Natural killer cell (primary cell): ENCODE results near the gene CARS1. TPM values are rescaled to one million over a fixed set of nuclear protein-coding genes. Genes with fewer than 3 reads are reported as not detected.

Experiments
- ATAC-seq, 3 donors: fragments of 150-1000 bp in 2 of 3; fragments of 200-7000 bp in 1 of 3; cut with Tn5 transposase; 1 replicate in 1 of 3; 2 replicates in 2 of 3; pipeline ENCODE4 v1.10.0; 2021; ENCODE audit warnings: mild to moderate bottlenecking in 2 of 3, moderate library complexity in 2 of 3
- DNase-seq, 2 donors: peaks; one replicate each; pipeline versions ENCODE4 v3.0.0 to v3.0.0-alpha.2; 2013 to 2021; ENCODE audit warnings: mixed read lengths in 1 of 2
- H3K27ac ChIP-seq: one replicate; pipeline ENCODE4 v1.5.1; 2013; ENCODE audit warnings: mild to moderate bottlenecking, low read length
- H3K27me3 ChIP-seq: one replicate; pipeline ENCODE4 v1.6.1; 2013; ENCODE audit warnings: low read length; ENCODE audit not compliant: control insufficient read depth, insufficient read depth
- H3K36me3 ChIP-seq: one replicate; pipeline ENCODE4 v1.6.1; 2013; ENCODE audit warnings: low read length; ENCODE audit not compliant: control insufficient read depth, insufficient read depth
- H3K4me1 ChIP-seq: one replicate; pipeline ENCODE4 v1.6.1; 2013; ENCODE audit warnings: low read length; ENCODE audit not compliant: control insufficient read depth, insufficient read depth
- H3K4me3 ChIP-seq: one replicate; pipeline ENCODE4 v1.5.1; 2013; ENCODE audit warnings: low read length
- H3K9me3 ChIP-seq: one replicate; pipeline ENCODE4 v1.6.1; 2013; ENCODE audit warnings: low read length; ENCODE audit not compliant: control insufficient read depth, insufficient read depth
- H3K27ac Mint-ChIP-seq, 2 donors: one replicate each; pipeline ENCODE4 v1.8.0; 2022; ENCODE audit warnings: mild to moderate bottlenecking in 2 of 2, mixed read lengths in 2 of 2, moderate library complexity in 1 of 2
- H3K27me3 Mint-ChIP-seq, 2 donors: one replicate each; pipeline ENCODE4 v1.8.0; 2022; ENCODE audit warnings: low read depth in 2 of 2, mixed read lengths in 2 of 2
- H3K36me3 Mint-ChIP-seq: one replicate; pipeline ENCODE4 v1.8.0; 2022; ENCODE audit warnings: mixed read lengths
- H3K4me1 Mint-ChIP-seq, 2 donors: one replicate each; pipeline ENCODE4 v1.8.0; 2022; ENCODE audit warnings: mixed read lengths in 2 of 2
- H3K4me3 Mint-ChIP-seq: one replicate; pipeline ENCODE4 v1.8.0; 2022; ENCODE audit warnings: mild to moderate bottlenecking, moderate library complexity, mixed read lengths
- H3K9me3 Mint-ChIP-seq, 2 donors: one replicate each; pipeline ENCODE4 v1.8.0; 2022; ENCODE audit warnings: mixed read lengths in 2 of 2
- WGBS: methylation state at CpG from one replicate; pipeline ENCODE4 v1.1.7; 2013; ENCODE audit warnings: missing lambda C conversion rate; ENCODE audit not compliant: insufficient coverage; 5-methylcytosine and 5-hydroxymethylcytosine counted together
- intact Hi-C: fragments of 100-400 bp; cut with micrococcal nuclease; formaldehyde crosslinking; loops from one replicate; pipeline ENCODE4 v1.14.2; 2022
- total RNA-seq, 4 donors: library from RNA; stranded (reverse); fragments of 120-200 nt in 1 of 4; gene quantifications; one replicate each; pipeline versions ENCODE4 v1.2.3 to v1.2.4, GENCODE V29; 2013 to 2022
- TF ChIP-seq, protein P1 (sequence below): fragments of 200-600 bp; IDR thresholded peaks from one replicate; pipeline ENCODE4 v1.8.0; 2022; ENCODE audit warnings: antibody characterized with exemption

Gene CARS1
- total RNA-seq, 3 donors from 2014 or later (not counting 1 experiment from before 2014, with no cell fraction given) = 47.9 to 51.3 (median 50.3) TPM

DNA sequence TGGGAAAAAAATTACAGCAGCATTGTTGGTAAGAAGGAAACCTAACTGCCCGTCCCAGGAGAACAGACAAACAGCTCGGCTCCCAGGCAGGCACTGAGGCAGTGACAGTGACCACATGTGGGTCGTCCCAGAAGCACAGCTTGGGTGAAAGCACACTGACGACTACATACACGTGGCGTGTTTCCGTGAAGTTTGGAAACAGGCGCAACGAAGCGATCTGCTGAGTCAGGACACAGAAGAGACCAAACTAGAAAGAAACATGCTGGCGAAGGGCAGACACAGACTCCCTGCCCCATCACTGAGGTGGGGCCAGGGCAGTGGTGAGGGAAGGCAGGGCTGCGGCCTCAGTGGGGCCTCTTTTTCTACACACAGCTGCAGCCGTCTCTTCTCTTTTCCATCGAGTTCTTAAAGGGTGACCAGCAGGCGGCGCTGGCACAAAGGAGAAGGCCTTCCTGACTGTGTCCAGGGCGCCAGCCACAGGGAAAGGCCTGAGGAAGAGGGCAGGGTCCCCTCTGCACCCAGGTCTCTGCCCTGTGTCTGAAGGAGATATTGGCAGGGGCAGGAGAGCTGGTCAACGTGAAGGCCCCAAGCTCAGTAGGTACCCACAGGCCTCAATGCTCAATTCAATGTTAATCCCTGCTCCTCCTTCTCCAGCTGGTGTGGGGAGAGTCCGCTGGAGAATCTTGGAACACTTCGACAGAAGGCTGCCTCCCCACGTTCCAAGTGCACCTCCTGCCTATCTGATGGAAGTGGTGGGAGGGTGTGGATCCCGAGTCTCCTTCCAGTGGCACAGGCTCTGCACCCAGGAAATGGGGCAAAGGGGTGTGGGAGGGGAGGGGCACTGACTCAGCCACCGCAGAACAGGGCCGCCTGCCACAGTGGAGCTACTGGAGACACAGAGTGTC lies 19.9 kb downstream of the CARS1 start:
- peak overlapping the region; percentile 53 to 77 for H3K27ac Mint-ChIP-seq
- ATAC-seq = peak; percentile 59 to 85 (median 74)
- H3K9me3 ChIP-seq = no peaks in the 10 kb centered on the region
- no peaks in the 10 kb centered on the region for H3K27me3 Mint-ChIP-seq
- H3K4me1 ChIP-seq = peaks cover 31% of the 10 kb centered on the region
- no peak overlapping the region for H3K4me3 ChIP-seq
- intact Hi-C loops = loop anchor here (1.0 to 2.0 kb wide), 2 partner anchors 54 to 180 kb away; no protein-coding TSS in a partner anchor
- peak overlapping the region; percentile 14 for H3K4me3 Mint-ChIP-seq
- no peaks in the 10 kb centered on the region for H3K9me3 Mint-ChIP-seq
- peak overlapping the region; percentile 0 for H3K27ac ChIP-seq
- peaks cover 26 to 32% of the 10 kb centered on the region in 2 donors for H3K4me1 Mint-ChIP-seq
- 68% methylated on average over 24 of the region's 24 CpGs for WGBS
- TF ChIP-seq, protein P1, sequence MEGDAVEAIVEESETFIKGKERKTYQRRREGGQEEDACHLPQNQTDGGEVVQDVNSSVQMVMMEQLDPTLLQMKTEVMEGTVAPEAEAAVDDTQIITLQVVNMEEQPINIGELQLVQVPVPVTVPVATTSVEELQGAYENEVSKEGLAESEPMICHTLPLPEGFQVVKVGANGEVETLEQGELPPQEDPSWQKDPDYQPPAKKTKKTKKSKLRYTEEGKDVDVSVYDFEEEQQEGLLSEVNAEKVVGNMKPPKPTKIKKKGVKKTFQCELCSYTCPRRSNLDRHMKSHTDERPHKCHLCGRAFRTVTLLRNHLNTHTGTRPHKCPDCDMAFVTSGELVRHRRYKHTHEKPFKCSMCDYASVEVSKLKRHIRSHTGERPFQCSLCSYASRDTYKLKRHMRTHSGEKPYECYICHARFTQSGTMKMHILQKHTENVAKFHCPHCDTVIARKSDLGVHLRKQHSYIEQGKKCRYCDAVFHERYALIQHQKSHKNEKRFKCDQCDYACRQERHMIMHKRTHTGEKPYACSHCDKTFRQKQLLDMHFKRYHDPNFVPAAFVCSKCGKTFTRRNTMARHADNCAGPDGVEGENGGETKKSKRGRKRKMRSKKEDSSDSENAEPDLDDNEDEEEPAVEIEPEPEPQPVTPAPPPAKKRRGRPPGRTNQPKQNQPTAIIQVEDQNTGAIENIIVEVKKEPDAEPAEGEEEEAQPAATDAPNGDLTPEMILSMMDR = peak; percentile 63
- peak; percentile 53 to 69 for DNase-seq
- no peaks in the 10 kb centered on the region for H3K36me3 Mint-ChIP-seq
- peaks cover 65% of the 10 kb centered on the region for H3K36me3 ChIP-seq
- no peaks in the 10 kb centered on the region for H3K27me3 ChIP-seq

DNA sequence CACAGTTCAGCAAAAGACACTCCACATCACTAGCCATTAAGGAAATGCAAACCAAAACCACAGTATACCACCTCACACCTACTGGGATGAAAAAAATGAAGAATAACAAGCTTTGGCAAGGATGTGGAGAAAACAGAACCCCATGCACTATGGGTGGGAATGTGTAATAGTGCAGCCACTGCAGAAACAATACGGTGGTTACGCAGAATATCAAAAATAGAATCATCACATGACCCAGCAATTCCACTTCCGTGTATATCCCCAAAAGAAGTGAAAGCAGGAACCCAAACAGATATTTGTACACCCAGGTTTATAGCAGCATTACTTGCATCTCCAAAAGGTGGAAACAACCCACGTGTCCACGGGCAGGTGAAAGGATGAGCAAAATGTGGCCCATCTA lies 20.8 kb downstream of the CARS1 start:
- Histone ChIP-seq H3K4me1 (peaks cover 31% of the 10 kb centered on the region), H3K27ac (peak overlapping the region; percentile 50), H3K9me3 (no peaks in the 10 kb centered on the region), H3K27me3 (no peaks in the 10 kb centered on the region), H3K4me3 (no peak overlapping the region), H3K36me3 (peaks cover 59% of the 10 kb centered on the region)
- intact Hi-C loops = loop anchor here (2.0 kb wide), 1 partner anchor 54 kb away; no protein-coding TSS in a partner anchor
- Mint-ChIP-seq H3K36me3 (no peaks in the 10 kb centered on the region), H3K4me1 (peaks cover 26 to 27% of the 10 kb centered on the region in 2 donors), H3K27me3 (no peaks in the 10 kb centered on the region), H3K9me3 (no peaks in the 10 kb centered on the region), H3K4me3 (peak overlapping the region; percentile 14), H3K27ac (peak overlapping the region; percentile 53 to 77)
- ATAC-seq (peak in 2 of 3 donors; percentile 12 to 28), DNase-seq (no peak)
- 39% methylated on average over 5 of the region's 5 CpGs for WGBS
- TF ChIP-seq, protein P1 = no peak

DNA sequence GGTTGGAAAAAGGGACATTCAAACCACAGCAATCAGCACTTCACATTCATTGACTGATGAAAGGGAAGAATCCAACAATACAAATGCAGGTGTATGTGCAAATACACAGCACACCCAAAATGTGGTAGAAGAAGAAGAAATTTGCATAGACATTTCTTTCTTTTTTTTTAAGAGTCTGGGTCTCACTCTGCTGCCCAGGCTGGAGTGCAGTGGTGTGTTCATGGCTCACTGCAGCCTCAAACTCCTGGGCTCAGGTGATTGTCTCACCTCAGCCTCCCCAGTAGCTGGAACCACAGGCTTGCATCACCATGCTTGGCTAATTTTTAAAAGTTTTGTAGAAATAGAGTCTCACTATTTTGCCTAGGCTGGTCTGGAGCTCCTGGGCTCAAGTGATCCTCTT lies 21.9 kb downstream of the CARS1 start:
- ATAC-seq (no peak), DNase-seq (no peak)
- Mint-ChIP-seq H3K27me3 (no peaks in the 10 kb centered on the region), H3K27ac (peak overlapping the region; percentile 23 to 77), H3K4me3 (no peak overlapping the region), H3K36me3 (no peaks in the 10 kb centered on the region), H3K4me1 (peaks cover 26 to 27% of the 10 kb centered on the region in 2 donors), H3K9me3 (no peaks in the 10 kb centered on the region)
- Histone ChIP-seq H3K9me3 (no peaks in the 10 kb centered on the region), H3K36me3 (peaks cover 63% of the 10 kb centered on the region), H3K27me3 (no peaks in the 10 kb centered on the region), H3K4me1 (peaks cover 34% of the 10 kb centered on the region), H3K4me3 (no peak overlapping the region), H3K27ac (peak overlapping the region; percentile 50)
- intact Hi-C loops = no loop called here
- TF ChIP-seq, protein P1 = no peak
